Mesodermal cell (in vitro differentiated cells): ENCODE results near the gene AJUBA. TPM values are rescaled to one million over a fixed set of nuclear protein-coding genes. Genes with fewer than 3 reads are reported as not detected.

ENCODE experiments used
- H3K27ac ChIP-seq: 2 replicates; pipeline ENCODE4 v1.7.0; 2013; ENCODE audit warnings: mild to moderate bottlenecking, low read depth, low read length, moderate library complexity; ENCODE audit not compliant: severe bottlenecking
- H3K36me3 ChIP-seq: 2 replicates; pipeline ENCODE4 v1.7.1; 2013; ENCODE audit warnings: mild to moderate bottlenecking, low read length, moderate library complexity; ENCODE audit not compliant: control insufficient read depth, insufficient read depth
- H3K4me1 ChIP-seq: one replicate; pipeline ENCODE4 v1.7.1; 2013; ENCODE audit warnings: mild to moderate bottlenecking, low read length; ENCODE audit not compliant: insufficient read depth, control insufficient read depth, poor library complexity, severe bottlenecking
- H3K4me3 ChIP-seq: 2 replicates; pipeline ENCODE4 v1.7.0; 2013; ENCODE audit warnings: low read length, control low read depth, mild to moderate bottlenecking; ENCODE audit not compliant: insufficient read depth, poor library complexity, severe bottlenecking; ENCODE audit errors: extremely low read depth
- H3K9me3 ChIP-seq: 2 replicates; pipeline ENCODE4 v1.7.1; 2013; ENCODE audit warnings: mild to moderate bottlenecking, low read length, moderate library complexity; ENCODE audit not compliant: control insufficient read depth
- WGBS, 2 experiments: methylation state at CpG; one replicate each; pipeline ENCODE4 v1.1.5; 2013; ENCODE audit warnings: missing lambda C conversion rate in 2 of 2; ENCODE audit not compliant: insufficient coverage in 2 of 2; 5-methylcytosine and 5-hydroxymethylcytosine counted together
- polyA plus RNA-seq, 2 experiments: library from polyadenylated mRNA; stranded (reverse); fragments of 50-300 nt; gene quantifications; one replicate each; pipeline ENCODE4 v1.2.3, GENCODE V29; 2013

Gene AJUBA
- polyA plus RNA-seq (2013, experiment 1 of 2), result 28.9 TPM
- 32.1 TPM for polyA plus RNA-seq (2013, experiment 2 of 2)

DNA sequence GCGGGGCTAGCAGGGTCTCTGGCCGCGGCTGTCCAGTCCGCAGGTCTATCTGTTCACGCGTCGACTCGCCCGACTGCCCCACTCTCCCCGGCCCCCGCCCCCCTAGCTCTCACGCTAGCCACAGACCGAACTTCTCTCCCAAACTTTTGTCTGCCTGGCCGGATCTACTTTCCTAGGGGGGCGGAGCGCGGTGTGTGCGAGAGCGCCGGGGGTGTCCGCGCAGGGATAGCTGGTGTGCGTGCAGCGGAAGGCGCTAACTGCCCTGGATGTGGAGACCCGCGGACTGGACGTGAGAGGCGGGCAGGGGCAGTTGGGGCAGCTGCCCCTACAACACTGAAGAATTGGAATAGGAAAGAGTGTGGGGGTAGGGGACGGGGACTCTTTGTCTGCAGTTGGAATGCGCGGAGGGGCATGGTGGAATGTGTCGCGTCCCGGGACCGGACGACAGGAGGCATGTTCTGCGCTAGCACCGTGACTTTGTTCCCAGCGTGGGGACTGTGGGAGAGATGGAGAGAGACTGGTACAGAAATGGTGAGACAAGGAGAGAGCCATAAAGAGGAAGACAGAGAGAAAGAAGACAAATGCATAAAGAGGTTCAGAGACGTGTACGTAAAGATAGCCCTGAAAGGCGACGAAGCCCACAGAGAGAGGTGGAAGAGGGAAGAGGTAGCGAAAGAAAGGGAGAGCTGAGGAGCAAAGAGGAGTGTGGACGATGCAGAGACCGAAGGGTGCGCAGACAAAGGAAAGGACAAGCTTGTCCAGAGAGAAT, at the start of gene AJUBA:
Gene AJUBA, minus strand, starts transcription at position 75 of the 769 bp plus-strand sequence. CDS start 285 bp downstream, outside the sequence.
- 1% methylated on average over 31 to 38 of the region's 48 CpGs for WGBS, 2 experiments
- peak within 1 kb of the TSS; percentile 92 for H3K4me3 ChIP-seq

DNA sequence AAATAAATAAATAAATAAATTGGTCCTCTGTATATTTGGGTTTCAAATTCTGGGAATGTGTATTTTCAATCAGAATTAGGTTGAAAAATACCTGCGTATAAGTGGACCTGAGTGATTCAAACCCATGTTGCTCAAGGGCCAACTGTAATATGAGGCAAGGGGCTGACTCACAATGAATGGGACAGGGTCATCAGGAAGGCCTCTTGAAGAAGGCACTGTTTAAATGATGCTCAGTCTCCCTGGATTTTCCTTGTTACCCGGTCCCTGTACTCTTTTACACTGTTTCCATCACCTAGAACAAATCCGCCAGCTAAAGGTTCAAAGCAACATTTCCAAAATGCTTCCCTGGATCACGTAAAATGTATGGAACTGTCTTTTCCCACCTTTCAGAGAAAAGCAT, 48.6 kb upstream of the AJUBA start:
- no peak overlapping the region for H3K4me3 ChIP-seq
- peaks cover 8% of the 10 kb centered on the region for H3K4me1 ChIP-seq
- no peak overlapping the region for H3K27ac ChIP-seq
- WGBS, 2 experiments, result 91 to 98% methylated on average over 4 of the region's 4 CpGs
- H3K9me3 ChIP-seq, result no peaks in the 10 kb centered on the region
- peaks cover 74% of the 10 kb centered on the region for H3K36me3 ChIP-seq

More for the DNA sequence above, at the start of gene AJUBA:
- Histone ChIP-seq H3K36me3 (peaks cover 13% of the 10 kb centered on the region), H3K4me1 (peaks cover 22% of the 10 kb centered on the region), H3K27ac (peak within 1 kb of the TSS; percentile 92), H3K9me3 (no peaks in the 10 kb centered on the region)

DNA sequence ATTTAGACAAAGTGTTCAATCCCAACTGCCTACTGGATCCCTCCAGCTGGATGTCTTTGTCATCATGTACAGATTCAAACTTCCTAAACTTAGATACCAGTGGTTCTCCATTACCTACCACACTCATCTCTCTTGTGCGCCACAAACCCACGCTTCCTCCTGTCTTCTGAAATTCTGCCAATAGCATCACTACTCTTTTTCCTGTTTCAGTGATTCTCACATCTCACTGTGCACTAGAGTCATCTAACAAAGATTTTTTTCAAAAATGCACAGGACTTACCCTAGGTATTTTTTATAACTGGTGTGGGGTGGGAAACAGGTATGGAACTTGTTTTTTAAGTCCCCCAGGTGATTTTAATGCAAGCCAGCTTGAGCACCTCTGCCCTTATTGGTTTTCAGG, 46.4 kb upstream of the AJUBA start:
- Histone ChIP-seq H3K27ac (no peak overlapping the region), H3K4me3 (no peak overlapping the region), H3K9me3 (no peaks in the 10 kb centered on the region), H3K4me1 (peaks cover 22% of the 10 kb centered on the region), H3K36me3 (peaks cover 93% of the 10 kb centered on the region)
- 90 to 100% methylated on average over 2 of the region's 2 CpGs for WGBS, 2 experiments

DNA sequence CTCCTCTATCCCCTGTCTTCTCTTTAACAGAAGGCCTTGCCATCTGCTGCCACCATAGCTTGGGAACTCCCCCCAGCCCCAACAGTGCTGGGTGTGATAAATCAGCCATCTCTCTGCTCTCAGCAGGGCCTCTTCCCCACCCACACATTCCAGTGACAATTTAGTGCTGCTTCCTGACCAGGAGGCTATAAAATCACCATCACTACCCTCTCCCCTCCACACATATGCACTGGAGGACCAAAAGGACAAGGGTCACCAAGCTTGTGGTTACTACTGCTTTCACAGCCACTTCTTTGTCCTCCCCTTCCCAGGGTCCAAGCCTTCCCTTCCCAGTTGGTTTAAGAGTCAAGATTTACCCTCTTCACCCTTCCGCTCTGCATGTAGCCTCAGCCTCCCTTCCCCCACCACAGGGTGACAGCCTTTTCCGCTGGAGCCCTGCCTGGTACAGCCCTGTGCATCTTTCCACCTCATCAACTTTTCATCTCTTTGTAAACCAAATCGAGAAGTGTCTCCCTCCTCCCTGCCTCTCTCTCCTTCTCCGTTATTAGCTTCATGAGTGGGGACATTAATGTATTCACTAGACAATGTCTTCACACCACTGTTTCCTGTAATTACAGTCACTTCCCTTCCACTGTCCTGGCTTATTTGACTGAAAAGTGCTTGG, 42.9 kb upstream of the AJUBA start:
- no peak overlapping the region for H3K4me3 ChIP-seq
- peaks cover 75% of the 10 kb centered on the region for H3K36me3 ChIP-seq
- WGBS, 2 experiments, result 68 to 77% methylated on average over 2 to 4 of the region's 4 CpGs
- H3K27ac ChIP-seq, result peak overlapping the region; percentile 78
- H3K4me1 ChIP-seq, result peaks cover 17% of the 10 kb centered on the region
- no peaks in the 10 kb centered on the region for H3K9me3 ChIP-seq

DNA sequence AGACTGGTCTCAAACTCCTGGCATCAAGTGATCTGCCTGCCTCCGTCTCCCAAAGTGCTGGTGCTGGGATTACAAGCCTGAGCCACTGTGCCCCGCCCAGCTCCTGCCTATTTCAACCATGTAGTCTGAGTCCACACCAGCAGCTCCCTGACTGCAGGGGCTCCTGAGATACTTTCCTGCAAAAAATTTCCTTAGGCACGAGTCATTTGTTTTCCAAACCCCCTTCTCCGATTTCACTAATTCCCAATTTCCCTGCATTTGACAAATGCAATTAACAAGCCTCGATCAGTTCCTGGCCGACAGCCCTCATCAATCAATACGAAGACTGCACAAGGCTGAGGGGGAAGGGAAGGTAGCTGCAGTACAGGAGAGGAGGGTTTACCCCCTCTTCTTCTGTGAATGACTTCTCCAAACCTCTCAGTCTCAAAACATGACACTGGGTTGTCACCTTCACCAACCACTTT, 42.3 kb upstream of the AJUBA start:
- peaks cover 70% of the 10 kb centered on the region for H3K36me3 ChIP-seq
- no peak overlapping the region for H3K4me3 ChIP-seq
- H3K9me3 ChIP-seq, result no peaks in the 10 kb centered on the region
- H3K4me1 ChIP-seq, result peaks cover 17% of the 10 kb centered on the region
- WGBS, 2 experiments, result 75 to 92% methylated on average over 1 to 2 of the region's 7 CpGs
- H3K27ac ChIP-seq, result peak overlapping the region; percentile 78

DNA sequence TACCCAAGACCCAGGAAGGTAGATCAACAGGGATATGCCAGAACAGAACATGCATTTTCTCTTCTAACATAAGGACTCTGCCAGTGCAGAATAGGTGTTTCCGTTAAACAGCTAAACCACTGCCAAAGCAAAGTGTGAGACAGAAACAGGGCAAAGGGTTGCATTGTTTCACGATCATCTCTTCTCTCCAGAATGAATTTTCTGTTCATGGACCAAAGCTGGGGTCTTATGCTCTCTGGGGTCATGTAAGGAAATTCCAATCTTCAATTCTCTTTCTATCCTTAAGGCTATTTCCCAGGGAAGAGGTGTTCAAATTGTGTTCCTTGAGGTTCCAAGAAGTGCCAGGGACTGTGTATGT, 41.4 kb upstream of the AJUBA start:
- Histone ChIP-seq H3K27ac (peak overlapping the region; percentile 10), H3K9me3 (no peaks in the 10 kb centered on the region), H3K4me3 (no peak overlapping the region), H3K4me1 (peaks cover 17% of the 10 kb centered on the region), H3K36me3 (peaks cover 61% of the 10 kb centered on the region)
- 95 to 100% methylated on average over 1 to 2 of the region's 2 CpGs for WGBS, 2 experiments

DNA sequence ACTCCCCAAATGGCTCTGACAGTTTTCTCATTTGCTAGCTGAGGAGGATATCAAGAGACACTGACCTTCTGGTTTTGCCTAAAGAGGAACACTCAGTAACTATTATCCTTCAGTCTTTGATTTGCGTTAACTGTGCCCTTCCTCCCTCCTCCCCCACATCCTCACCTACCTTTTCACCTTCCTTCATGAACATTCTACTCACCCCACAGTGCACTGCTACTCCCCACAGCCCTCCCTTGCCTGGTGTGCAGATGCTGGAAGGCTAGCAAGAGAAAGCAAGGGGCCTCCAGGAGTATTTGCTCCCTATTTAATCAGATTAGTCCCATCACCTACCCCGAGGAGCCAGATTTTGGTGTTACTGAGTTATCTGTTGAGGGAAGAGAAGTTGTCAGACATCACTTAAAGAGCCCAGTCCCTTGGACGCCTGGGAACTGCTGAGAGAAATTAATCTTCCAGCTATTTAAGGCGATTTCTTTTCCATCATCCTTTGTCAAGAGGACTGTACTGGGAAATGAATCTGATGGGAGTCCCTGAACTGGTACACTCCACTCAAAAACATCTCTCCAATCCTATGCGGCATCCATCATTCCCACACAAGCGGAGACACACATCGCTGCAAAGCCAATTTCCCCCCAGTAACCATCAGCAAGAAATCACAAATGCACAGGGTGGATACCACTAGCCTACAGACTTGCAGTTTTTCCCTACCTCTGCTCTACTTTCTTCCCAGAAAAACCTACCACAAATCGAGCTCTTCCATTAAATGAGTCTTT, 40.9 kb upstream of the AJUBA start:
- H3K27ac ChIP-seq, result peak overlapping the region; percentile 16
- H3K36me3 ChIP-seq, result peaks cover 56% of the 10 kb centered on the region
- 85 to 91% methylated on average over 2 to 6 of the region's 8 CpGs for WGBS, 2 experiments
- H3K9me3 ChIP-seq, result no peaks in the 10 kb centered on the region
- H3K4me3 ChIP-seq, result no peak overlapping the region
- H3K4me1 ChIP-seq, result peaks cover 17% of the 10 kb centered on the region

DNA sequence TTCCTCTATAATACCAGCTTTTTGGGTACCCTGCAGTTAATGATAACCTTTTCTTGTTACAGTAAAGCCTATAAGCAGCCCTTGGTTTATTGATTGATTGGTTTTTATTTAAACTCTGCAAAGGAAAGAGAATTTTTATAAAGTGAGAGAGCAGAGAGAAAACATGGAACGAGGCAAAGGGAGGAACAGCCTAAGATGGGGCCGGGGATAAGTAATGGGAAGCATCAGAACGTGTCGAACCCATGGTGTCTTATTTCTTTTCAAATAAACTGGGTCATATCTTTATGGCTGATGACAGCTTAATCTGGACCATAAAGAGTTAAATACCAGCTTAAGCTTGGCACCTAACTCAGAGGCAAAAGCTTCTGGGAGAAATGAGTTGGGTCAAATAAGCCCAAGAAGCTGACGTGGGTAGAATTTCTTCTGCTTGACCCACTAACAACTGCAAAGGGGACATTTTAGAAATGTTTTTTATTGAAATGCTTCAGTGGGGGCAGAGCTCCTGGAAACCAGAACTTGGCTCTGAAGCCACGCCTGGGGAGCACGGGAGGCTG, 39.6 kb upstream of the AJUBA start:
- Histone ChIP-seq H3K4me1 (peaks cover 17% of the 10 kb centered on the region), H3K4me3 (no peak overlapping the region), H3K27ac (peak overlapping the region; percentile 36), H3K9me3 (no peaks in the 10 kb centered on the region), H3K36me3 (peaks cover 47% of the 10 kb centered on the region)
- 94 to 95% methylated on average over 4 to 7 of the region's 7 CpGs for WGBS, 2 experiments

DNA sequence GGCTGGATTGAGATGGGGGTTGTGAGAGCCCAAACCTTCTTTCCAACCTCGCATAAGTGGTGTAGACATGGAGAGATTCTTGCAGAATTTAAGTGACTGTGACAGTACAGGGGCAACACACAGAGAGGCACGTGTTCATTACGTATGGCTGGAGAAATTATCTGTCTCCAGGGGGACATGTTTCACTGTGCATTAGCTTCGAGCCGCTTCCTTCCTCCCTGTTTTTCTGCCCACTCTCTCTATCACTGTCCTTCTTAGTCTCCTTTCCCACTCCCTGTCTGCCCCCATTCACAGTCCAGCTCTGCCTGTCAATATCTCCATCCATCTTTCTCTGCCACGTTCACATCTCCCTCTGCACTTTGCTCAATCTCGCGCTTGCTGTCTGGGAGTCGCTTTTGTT, 39.1 kb upstream of the AJUBA start:
- Histone ChIP-seq H3K36me3 (peaks cover 41% of the 10 kb centered on the region), H3K4me1 (peaks cover 17% of the 10 kb centered on the region), H3K9me3 (no peaks in the 10 kb centered on the region), H3K27ac (peak overlapping the region; percentile 36), H3K4me3 (no peak overlapping the region)
- WGBS, 2 experiments, result 80 to 94% methylated on average over 9 of the region's 9 CpGs
